ENCODE measurements around the gene MT1A. TPM values are rescaled to one million over a fixed set of nuclear protein-coding genes. Genes with fewer than 3 reads are reported as not detected.
A peak's percentile ranks its signal among the peaks of the same experiment; 100 is the strongest.

The MT1A gene
- total RNA-seq, 1 donor from 2014 or later, result not detected

DNA sequence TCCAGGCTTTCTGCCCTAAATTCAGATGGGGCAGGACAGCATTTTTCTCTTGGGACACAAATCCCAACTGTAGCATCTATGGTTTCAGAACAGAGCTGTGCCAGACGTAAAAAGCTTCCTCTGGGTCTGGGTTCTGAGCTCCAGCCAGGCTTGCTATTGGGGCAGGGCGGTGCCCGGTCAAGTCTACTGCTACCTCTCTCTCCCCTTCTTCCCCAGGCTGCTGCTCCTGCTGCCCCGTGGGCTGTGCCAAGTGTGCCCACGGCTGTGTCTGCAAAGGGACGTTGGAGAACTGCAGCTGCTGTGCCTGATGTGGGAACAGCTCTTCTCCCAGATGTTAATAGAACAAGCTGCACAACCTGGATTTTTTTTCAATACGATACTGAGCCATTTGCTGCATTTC is 4.9 kb upstream of the MT1A start:
- no peak for DNase-seq
- H3K9me3 Mint-ChIP-seq, result no peaks in the 10 kb centered on the region
- TF ChIP-seq, protein P1, sequence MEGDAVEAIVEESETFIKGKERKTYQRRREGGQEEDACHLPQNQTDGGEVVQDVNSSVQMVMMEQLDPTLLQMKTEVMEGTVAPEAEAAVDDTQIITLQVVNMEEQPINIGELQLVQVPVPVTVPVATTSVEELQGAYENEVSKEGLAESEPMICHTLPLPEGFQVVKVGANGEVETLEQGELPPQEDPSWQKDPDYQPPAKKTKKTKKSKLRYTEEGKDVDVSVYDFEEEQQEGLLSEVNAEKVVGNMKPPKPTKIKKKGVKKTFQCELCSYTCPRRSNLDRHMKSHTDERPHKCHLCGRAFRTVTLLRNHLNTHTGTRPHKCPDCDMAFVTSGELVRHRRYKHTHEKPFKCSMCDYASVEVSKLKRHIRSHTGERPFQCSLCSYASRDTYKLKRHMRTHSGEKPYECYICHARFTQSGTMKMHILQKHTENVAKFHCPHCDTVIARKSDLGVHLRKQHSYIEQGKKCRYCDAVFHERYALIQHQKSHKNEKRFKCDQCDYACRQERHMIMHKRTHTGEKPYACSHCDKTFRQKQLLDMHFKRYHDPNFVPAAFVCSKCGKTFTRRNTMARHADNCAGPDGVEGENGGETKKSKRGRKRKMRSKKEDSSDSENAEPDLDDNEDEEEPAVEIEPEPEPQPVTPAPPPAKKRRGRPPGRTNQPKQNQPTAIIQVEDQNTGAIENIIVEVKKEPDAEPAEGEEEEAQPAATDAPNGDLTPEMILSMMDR (IDR thresholded peaks at IDR 0.05), result no peak
- no peak for ATAC-seq (ENCODE audit: low read depth)
- intact Hi-C loops (cut with micrococcal nuclease), result loop anchor here (5.0 to 10.0 kb wide), 2 partner anchors 39 to 301 kb away; partner anchors contain the start of gene HERPUD1
- H3K4me1 Mint-ChIP-seq, result peaks cover 48% of the 10 kb centered on the region
- peaks cover 47% of the 10 kb centered on the region for H3K27me3 Mint-ChIP-seq
- ChIA-PET CTCF (interaction anchor here (0.7 kb wide), 1 partner anchor 919 kb away, joined by 3 read pairs; no protein-coding TSS in a partner anchor), POLR2A (interaction anchor here (0.7 kb wide), 1 partner anchor 24 kb away, joined by 5 read pairs; the partner anchor contains the start of gene MT1F)
- no peaks in the 10 kb centered on the region for H3K36me3 Mint-ChIP-seq (ENCODE audit: low read depth)
- no peak overlapping the region for H3K27ac Mint-ChIP-seq
- H3K4me3 Mint-ChIP-seq, result no peak overlapping the region

DNA sequence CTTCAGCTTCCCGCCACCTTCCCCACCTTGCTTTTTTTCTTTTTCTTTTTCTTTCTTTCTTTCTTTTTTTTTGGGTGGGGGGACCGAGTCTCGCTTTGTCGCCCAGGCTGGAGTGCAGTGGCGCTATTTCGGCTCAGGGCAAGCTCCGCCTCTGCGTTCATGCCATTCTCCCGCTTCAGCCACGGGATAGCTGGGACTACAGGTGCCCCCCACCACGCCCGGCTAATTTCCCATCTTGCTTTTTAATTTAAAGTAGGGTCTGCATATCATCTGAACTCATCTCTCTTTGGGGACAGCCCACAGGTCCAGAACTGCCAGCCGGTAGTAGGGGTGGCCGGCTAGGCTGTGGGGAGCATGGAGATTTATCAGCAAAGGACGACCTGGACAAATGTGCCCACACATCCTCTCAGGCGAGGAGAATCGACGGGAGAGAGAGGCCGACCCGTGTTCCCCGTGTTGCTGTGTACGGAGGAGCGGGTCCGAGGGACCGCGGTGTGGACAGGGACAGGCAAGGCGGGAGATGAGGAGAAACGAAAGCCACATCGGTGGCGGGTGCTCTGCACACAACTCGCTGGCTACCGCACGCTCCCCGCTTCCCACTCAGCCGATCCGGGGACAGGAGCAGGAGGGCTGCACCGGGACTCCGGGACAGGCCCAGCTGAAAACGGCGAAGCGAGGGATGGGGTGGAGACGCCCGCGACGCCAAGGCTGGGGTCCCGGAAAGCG is 3.6 kb upstream of the MT1A start:
- TF ChIP-seq, protein P1 (IDR thresholded peaks at IDR 0.05), result no peak
- Mint-ChIP-seq H3K27me3 (peaks cover 58% of the 10 kb centered on the region), H3K27ac (peak overlapping the region; percentile 35), H3K4me1 (peaks cover 37% of the 10 kb centered on the region), H3K4me3 (peak overlapping the region; percentile 63), H3K9me3 (no peaks in the 10 kb centered on the region), H3K36me3 (ENCODE audit: low read depth) (no peaks in the 10 kb centered on the region)
- intact Hi-C loops (cut with micrococcal nuclease), result loop anchor here (5.0 to 10.0 kb wide), 2 partner anchors 37 to 300 kb away; partner anchors contain the start of gene HERPUD1
- DNase-seq (no peak), ATAC-seq (ENCODE audit: low read depth) (no peak)
- POLR2A ChIA-PET, result interaction anchor here (0.6 kb wide), 1 partner anchor 815 kb away, joined by 5 read pairs; no protein-coding TSS in a partner anchor
- CTCF ChIA-PET, result no interaction called here

DNA sequence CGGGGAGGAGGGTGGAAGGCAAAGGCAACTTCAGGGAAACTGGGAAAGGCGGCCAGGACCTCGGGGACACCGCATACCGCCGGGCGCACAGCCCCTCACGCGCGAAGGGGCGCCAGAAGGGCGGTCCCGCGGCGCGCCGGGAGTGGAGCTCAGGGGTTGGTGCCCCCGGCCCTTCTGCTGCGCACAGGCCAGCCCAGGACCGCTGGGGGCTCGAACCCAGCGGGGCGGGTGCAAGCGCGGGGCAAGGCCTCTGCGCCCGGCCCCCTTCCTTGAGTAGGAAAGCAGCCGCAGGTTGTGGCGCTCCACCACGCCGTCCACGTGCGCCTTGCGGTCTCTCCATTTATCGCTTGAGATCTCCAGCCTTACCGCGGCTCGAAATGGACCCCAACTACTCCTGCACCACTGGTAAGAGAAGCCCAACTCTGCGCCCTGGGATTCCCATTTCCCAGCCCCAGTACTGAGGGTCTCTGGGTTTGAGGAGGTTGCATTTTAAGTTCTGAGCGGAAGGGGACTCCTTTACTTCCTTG is 3.0 kb upstream of the MT1A start:
- peaks cover 31% of the 10 kb centered on the region for H3K4me1 Mint-ChIP-seq
- H3K4me3 Mint-ChIP-seq, result no peak overlapping the region
- POLR2A ChIA-PET, result no interaction called here
- TF ChIP-seq, protein P1 (IDR thresholded peaks at IDR 0.05), result no peak
- intact Hi-C loops (cut with micrococcal nuclease), result loop anchor here (10.0 kb wide), 1 partner anchor 299 kb away; the partner anchor contains the start of gene HERPUD1
- no peak for DNase-seq
- peaks cover 61% of the 10 kb centered on the region for H3K27me3 Mint-ChIP-seq
- CTCF ChIA-PET, result no interaction called here
- ATAC-seq (ENCODE audit: low read depth), result no peak
- no peaks in the 10 kb centered on the region for H3K9me3 Mint-ChIP-seq
- no peaks in the 10 kb centered on the region for H3K36me3 Mint-ChIP-seq (ENCODE audit: low read depth)
- no peak overlapping the region for H3K27ac Mint-ChIP-seq

DNA sequence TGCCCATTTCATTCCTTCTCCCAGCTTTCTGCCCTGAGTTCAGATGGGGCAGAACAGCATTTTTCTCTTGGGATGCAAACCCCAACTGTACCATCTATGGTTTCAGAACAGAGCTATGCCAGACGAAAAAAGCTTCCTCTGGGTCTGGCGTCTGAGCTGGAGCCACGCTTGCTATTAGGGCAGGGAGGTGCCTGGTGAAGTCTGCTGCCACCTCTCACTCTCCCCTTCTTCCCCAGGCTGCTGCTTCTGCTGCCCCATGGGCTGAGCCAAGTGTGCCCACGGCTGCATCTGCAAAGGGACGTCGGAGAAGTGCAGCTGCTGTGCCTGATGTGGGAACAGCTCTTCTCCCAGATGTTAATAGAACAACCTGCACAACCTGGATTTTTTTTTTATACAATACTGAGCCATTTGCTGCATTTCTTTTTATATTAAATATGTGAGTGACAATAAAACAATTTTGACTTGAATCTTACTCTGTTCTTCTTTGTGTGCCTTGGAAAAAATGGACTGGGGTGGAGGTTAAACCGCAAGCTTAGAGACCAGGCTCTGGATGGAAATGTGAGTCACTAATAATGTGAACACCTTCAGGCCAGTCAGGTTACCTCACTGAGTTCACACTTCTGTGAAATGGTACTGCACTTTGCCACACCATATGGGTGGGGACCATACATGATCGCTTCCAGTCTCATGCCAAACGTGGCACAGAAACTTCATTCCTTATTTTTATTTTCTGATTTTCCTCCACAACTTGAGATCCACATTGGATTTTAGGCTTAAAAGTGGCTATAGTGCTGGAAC is 1.7 kb upstream of the MT1A start:
- TF ChIP-seq, protein P1 (IDR thresholded peaks at IDR 0.05), result no peak
- ChIA-PET POLR2A (no interaction called here), CTCF (no interaction called here)
- Mint-ChIP-seq H3K27me3 (peaks cover 69% of the 10 kb centered on the region), H3K4me3 (no peak overlapping the region), H3K27ac (no peak overlapping the region), H3K4me1 (peaks cover 22% of the 10 kb centered on the region), H3K36me3 (ENCODE audit: low read depth) (no peaks in the 10 kb centered on the region), H3K9me3 (no peaks in the 10 kb centered on the region)
- DNase-seq, result no peak
- no peak for ATAC-seq (ENCODE audit: low read depth)
- intact Hi-C loops (cut with micrococcal nuclease), result loop anchor here (10.0 kb wide), 1 partner anchor 298 kb away; the partner anchor contains the start of gene HERPUD1
